GM18517 (cell line): ENCODE measurements around the gene CTPS2.
"Not testable (repeated sequence)": the region's sequence is repeated elsewhere in the genome, so short reads cannot be mapped to it uniquely, and the experiment has no call there.

Source experiments
- ATAC-seq: cut with Tn5 transposase; IDR thresholded peaks from one replicate; pipeline ENCODE4 v1.9.1; 2021; ENCODE audit warnings: mild to moderate bottlenecking, moderate library complexity; ENCODE audit not compliant: unreplicated experiment

Gene CTPS2

DNA sequence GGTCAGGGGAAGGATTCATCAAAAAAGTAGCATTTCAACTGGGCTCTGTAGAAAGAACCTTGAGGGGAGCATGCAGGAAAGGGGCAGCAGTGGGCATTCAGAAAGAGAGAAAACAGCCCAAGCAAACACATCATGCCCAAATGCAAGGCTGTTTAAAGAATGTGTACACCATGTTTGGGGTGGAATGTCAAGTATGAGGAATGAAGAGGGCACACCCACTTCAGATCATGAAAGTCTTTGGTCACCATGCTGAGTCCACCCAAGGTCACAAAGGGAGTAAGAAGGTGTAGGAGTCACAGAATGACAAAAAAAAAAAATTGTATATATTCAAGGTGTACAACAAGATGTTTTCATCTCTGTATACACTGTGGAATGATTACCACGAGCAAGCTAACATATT is 53.1 kb downstream of the CTPS2 start:
- no peak for ATAC-seq

DNA sequence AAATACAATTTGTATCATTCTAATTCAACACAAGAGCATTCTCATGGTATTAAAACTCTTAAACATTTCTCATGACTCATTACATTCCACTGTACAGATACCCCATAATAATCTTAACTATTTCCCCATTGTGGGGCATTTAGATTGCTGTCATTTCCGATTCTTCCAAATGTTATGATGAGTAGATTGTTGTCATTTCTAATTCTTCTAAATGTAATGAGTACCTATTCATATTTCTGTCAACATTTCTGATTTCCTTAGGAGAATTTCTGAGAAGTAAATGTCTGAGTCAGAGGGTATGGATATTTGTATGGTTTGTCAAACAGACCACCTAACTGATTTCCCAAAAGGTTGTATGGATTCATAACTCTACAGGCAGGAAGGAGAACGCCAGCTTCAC is 54.2 kb downstream of the CTPS2 start:
- no peak for ATAC-seq

DNA sequence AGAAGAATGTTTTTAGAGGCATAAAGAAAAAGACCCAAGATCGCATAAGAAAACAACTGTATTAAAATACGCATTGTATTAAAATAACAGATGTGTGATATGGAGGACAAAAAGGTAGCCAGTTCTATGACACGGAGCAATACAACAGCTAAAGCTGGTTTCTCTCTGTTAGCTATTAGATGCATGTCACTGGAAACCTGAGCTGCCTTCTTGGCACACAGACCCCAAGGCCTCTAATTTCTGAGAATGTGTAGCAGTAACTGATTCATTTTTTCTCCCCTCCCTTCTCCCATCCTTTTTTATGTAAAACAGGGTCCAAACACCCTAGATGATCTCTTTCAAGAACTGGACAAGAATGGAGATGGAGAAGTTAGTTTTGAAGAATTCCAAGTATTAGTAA is 58.4 kb downstream of the CTPS2 start:
- no peak for ATAC-seq

DNA sequence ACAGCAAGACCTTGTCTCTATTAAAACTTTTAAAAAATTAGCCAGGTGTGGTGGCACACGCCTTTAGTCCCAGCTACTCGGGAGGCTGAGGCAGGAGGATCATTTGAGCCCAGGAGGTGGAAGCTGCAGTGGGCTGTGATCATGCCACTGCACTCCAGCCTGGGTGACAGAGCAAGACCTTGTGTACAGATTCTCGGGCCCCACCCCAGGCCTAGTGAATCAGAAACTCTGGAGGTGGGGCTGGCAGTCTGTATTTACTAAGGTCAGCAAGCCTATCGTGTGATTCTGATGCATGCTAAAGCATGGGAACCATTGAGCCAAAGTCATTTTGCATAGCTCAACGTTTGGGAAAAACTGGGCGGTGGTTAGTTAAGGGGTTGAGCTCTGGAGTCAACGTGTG is 59.0 kb downstream of the CTPS2 start:
- no peak for ATAC-seq

DNA sequence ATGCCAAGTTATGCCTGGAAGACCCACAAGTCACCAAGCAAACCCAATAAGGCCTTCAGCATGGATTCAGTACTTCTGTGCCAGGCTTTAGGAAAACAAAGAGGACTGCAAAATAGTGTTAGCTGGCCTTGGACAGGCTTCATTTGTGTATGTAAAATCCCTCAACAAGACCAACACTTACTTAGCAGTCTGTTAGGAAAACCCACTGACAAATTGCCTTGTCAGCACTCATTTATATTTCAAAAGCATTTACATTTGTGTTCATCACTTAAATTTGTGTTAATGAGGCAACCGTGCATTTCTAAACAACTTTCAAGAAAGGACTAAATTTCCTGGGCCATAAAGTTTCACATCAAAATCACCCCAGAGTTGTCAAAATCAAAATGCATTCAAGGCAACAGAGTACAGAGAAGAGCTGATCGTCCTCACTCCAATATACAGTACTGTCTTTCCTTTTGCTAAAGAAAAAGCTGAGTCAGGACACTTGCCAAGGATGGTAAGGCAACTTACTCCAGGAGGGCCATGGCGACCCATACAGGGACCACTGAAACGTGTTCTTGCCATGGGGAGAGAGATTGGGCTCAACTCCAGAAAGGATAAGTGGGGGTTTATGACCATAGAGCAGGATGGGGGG is 61.0 kb downstream of the CTPS2 start:
- no peak for ATAC-seq

DNA sequence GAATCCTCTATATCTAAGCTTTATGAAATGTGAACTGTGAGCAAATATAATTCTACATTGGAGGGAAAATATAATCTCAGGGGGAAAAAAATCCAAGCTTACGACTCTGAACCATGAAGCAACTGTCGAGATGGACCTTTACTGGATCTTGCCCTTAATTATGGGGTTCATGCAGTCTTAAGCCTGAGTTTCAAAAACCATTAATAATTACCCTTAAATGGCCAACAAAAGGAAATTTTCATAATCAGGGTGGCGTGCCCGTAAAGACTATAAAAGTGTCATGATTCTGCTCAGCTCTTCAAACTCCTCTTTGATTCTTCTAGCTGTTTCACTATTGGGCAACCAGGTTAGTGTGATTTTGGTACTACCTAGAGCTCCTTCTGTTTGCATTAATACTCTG is 62.6 kb downstream of the CTPS2 start, which contains the start of gene S100G:
Gene S100G (plus strand): TSS at position 301 of the 400 bp plus-strand sequence. CDS start 849 bp downstream, outside the sequence.
- no peak for ATAC-seq

DNA sequence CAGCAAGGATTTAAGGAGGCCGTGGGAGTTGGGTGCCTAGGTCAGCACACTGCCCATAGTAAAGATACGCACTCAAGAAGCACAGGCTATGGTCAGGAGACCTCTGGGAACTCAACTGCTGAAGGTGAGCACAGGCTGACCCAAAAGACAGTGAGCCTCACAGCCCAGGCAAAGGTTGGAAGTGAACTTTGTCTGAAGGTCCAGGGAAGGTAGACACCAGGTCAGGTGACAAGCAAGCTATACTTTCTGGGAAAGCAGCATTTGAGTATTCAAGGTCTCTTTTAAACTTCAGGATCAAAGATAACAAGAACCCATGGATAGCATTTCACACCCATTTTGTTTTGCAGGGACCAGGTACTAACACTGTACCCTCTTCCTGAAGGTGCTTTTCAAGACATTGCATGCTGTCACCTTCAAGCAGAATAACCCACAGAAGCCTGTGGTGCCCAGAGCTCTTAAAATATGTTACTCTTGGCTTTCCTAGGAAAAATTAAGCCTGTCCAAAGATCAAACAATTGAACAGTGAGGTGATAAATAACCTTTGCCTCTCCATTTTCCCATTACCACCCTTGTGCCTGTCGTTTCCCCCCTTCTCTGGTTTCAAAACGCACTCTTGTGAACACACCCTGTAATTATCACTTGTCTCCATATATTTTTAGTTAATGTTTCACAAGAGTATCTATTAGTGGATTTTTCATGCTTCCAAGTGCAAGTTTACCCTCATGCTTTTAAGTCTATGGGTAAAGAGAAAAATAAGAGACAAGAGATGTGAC is 65.9 kb downstream of the CTPS2 start:
- ATAC-seq, result no peak

DNA sequence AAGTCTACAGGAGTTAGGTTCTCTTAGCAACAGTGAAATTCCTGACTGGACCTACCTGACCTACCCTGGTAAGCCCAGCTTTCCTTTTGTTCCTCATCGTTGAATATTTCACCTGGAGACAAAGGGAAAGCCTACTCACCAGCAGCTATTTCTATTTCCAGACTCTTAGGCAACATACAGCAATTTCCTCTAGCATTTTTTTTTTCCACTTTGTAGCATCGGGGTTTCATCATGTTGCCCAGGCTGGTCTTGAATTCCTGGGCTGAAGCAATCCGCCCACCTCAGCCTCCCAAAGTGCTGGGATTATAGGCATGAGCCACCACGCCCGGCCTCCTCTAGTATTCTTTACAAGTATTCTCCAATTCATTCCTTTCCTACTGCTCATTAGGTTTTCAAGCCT is 69.3 kb downstream of the CTPS2 start:
- no peak for ATAC-seq

DNA sequence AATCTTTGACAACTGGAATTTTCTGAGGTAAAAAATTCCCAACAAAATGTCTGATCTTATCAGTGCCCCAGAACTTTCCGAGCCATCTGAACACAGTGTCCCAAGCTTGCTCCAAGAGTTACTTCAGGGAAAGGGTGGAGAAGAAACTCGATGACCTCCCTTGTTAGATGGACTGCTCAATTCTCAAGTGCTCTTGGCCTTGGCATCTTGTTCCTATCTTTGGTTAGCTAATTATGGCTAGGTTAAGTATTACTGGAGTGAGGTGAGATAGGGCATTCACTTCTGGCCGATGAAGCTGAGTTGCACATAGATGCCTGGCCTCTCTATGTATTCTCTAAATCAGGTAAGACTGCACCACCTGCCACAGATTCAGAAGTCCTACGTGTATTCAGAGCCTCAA is 71.6 kb downstream of the CTPS2 start:
- ATAC-seq, result no peak

DNA sequence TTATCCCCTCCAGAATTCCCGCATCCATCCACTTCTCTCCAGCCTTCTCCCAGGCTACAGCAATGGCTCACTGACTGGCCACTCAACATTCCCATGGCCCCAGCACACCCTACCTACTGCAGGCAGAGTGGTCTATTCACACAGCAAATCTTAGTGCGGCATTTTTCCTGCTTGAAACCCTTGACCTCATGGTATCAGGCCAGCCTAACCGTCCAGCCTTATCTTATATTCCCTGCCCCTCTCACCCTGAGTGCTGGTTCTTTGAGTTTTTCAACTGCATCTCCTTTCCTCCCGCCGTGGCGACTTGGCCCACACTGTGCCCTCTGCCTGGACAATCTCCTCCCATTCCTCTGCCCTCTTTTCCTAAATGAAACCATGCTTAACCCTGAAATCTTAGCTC is 72.5 kb downstream of the CTPS2 start:
- ATAC-seq, result no peak

DNA sequence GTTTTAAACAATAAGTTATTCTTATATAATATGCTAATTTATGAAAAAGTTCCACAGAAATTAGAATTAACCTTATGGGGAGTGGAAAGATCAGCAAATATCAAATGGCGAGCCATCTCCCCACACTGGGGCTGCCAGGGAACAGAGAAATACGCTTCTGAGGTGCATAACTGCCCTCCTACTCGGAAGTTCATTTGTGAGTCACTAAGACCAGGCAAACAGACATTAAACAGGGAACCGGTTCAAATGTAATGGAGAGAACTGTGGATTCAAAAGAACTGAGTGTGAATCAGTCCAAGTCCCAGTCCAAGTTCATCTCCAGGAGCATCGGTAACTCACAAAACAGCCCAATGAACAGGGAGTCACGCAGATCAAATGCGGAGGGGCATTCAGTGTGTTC is 73.9 kb downstream of the CTPS2 start:
- no peak for ATAC-seq

DNA sequence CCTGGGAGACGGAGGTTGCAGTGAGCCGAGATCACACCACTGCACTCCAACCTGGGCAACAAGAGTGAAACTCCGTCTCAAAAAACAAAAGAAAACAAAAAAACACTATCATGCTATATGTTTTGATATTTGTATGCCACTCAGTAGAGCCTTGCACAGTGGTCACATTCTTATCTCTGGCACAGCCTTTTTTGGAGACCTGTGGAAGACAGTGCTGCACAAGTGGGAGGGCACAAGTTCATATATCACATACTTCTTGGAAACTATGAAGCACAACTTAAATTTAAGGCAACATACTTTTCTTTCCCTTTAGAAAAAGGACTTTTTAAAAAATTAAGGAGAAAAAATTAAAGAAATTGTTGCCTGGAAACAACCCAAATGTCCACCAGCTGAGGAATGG is 76.9 kb downstream of the CTPS2 start:
- ATAC-seq, result no peak

DNA sequence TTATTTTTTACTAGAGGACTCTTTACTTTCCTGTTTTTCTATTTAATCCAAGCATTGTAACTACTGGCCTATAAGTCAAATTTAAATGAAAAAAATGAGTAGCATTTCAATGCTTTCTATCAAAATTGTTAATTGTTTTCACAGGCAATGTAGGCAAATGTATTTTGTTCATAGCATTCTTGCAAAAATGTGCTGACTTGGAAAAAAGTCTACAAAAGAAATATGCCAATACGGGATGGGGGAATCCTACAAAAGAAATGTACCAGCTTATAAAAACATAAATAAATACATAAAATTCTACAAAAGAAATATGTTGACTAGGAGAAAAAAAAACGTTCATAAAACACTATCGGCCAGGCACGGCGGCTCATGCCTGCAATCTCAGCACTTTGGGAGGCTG is 77.4 kb downstream of the CTPS2 start:
- ATAC-seq, result no peak

DNA sequence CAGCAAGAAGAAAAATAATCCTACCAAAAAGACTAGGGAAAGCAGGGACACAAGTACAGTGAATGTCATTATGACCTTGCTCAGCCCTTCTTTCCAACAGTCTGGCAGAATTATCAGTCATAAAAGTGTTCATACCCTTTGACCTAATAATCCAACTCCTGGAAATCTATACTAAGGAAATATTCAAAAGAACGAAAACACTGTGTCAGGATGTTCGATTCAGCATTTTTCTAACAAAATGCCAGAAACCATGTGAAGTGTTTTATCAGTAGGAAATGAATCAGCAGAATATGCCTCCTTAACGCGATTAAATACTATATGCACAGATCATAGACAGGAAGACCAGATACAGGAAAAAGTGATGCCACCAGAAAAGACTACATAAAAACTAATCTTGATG is 78.7 kb downstream of the CTPS2 start:
- no peak for ATAC-seq

DNA sequence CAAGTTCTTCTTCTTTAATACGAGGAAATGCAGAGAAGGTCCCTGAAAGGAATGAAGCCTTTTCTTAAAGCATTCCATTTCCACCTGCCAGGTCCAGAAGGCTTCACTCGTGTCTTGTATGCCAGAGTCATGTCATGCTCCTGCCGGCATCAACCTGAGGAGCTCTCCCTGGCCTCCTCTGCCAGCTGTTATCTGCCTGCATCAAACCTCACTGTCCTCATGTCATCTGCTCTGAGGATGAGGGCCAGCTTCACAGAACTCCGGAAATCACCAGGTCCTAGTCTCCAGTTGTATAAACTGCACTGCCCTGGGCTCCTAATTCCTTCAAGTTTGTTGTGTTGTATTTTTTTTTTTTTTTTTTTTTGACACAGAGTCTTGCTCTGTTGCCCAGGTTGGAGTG is 82.6 kb downstream of the CTPS2 start:
- no peak for ATAC-seq

DNA sequence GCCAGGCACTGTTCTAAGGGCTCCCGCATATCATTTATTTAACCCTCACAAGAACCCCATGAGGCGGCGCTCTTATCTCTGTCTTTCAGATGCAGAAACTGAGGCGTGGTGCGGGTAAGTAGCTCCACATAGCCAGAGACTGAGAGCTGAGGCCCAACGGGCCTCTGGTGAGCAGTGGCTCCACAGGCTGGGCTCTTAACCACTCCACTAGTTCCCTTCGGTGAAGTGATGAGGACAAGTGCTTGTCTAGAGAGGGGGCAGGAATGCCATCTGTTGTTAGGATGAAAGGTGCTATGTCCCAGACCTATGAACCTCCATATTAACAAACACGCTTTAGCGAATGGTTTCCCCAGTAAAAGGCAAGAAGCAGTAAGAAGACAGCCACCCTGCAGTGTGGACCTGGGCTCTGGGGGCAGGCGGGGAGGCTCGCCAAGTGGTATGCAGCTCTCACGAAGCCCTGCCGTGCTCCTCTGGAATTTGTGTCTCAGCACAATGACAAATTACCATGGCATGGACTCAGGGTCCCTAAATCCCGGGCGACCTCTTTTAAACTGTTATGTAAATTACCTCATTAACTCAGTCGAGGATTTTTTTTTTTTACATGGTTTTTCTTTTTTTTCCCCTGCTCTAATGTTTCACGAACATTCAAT is 83.4 kb downstream of the CTPS2 start:
- no peak for ATAC-seq

DNA sequence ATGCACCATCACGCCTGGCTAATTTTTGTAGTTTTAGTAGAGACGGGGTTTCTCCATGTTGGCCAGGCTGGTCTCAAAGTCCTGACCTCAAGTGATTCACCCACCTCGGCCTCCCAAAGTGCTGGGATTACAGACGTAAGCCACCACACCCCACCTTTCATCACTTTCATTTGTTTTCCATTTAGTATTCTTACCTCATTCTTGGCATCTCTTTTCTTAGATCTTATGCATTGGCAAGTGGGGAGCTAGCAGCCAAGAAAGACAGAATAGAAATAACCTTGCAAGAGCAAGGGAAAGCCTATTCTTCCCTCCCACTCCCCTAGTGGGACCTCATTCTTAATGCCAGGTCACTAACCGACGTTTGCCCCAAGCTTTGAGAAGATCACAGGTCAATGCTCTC is 84.0 kb downstream of the CTPS2 start:
- ATAC-seq, result not testable (repeated sequence)

DNA sequence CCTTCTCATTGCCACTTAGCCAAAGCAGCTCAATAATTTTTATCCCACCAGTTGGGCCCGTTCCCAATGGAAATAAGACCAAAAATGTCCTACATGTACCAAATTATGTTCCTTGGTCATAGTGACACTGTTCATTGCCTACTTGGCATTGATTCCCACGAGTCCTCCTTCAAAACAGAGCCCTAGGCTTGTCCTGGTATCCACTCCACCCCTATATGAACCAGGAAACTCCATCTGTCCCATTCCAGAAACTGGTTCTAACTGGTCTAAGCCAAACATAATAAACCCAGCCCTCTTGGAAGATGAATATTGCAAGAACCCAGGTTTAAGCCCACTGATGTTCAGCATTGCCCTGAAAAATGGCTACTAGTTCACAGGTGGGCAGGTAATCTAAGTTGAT is 93.4 kb downstream of the CTPS2 start:
- ATAC-seq, result no peak

DNA sequence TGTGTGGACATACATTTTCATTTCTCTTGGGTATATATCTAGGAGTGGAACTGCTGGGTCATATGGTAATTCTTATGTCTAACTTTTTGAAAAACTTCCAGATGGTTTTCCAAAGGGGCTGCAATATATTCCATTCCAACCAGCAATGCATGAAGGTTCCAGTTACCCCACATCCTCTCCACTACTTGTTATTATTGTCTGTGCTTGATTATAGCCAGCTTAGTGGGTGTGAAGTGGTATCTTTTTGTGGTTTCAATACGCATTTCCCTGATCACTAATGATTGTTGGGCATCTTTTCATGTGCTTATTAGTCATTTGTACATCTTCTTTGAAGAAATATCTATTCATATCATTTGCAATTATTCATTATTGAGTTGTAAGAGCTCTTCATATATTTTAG is 94.0 kb downstream of the CTPS2 start:
- ATAC-seq, result no peak

DNA sequence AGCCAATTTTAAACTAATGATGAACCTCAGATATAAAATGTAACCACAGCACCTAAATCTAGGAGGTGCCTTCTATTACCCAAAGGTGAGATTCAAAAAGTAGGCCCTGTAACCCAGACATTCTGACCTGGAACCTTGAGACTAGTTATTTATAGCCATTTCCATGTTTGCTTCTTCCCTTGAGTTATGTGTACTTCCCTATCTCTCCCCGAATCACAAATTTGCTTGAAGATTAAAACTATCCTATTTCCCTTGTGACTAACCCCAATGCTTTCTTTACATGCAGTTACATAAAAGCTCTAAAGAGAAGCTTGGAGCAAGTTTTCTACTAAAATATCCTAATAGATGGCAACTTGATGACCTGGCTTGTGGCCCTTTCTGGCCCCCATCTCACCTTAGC is 95.1 kb downstream of the CTPS2 start:
- ATAC-seq, result no peak

DNA sequence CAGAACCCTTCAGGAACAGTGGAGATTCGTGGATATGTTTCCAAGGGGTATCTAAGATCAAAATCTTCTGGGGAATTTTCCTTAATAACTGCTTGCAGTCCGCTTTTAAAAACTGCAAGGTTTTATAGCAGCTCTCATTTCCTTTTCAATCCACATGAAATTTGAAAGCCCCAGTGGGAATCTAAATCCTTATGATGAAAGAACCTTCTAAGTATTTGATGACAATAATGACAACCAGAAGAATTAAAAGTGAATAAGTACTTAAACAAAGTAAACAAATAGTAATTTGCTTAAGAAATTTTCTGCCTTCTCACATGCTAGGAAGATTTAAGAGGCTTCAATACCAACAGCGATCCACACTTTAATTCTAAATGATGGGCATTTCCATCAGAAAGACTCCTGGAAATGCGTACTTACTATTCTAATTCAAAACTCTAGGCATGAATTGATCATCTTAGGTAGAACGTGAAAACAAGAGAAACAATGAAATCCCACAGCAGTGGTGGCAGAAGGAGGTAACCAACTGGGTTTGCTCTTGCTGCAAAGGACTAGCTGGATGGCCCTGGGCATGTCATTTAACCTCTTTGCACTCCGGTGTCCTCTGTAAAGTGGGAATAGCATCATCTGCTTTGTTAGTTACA is 100.1 kb downstream of the CTPS2 start:
- ATAC-seq, result no peak

DNA sequence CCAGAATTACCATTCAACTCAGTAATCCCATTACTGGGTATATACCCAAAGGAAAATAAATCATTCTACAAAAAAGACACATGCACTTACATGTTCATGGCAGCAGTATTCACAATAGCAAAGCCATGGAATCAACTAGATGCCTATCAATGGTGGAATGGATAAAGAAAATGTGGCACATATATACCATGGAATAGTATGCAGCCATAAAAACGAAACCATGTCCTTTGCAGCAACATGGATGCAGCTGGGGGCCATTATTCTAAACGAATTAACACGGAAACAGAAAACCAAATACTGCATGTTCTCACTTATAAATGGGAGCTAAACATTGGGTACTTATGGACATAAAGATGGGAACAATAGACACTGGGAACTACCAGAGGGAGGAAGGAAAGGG is 101.8 kb downstream of the CTPS2 start:
- ATAC-seq, result not testable (repeated sequence)
